B cell (primary cell): ENCODE measurements around the gene QSOX1.

Experiments used
- CTCF ChIP-seq: fragments of 200-600 bp; IDR thresholded peaks from one replicate; pipeline ENCODE4 v1.8.0; 2022; ENCODE audit warnings: antibody characterized with exemption, mild to moderate bottlenecking
- EZH2 ChIP-seq: IDR thresholded peaks from 2 replicates; pipeline ENCODE4 v1.6.1; 2012; ENCODE audit warnings: borderline replicate concordance, low read depth, mild to moderate bottlenecking, moderate library complexity, low read length; ENCODE audit not compliant: insufficient read depth, poor library complexity, severe bottlenecking

- no peak for TF ChIP-seq CTCF
- no peak for TF ChIP-seq EZH2
Measured at GRCh38 chr1:180166436-180166800, 11.7 kb downstream of the QSOX1 start.
